Stomach (tissue), 19 donors: ENCODE data around the gene HEXD. TPM values are rescaled to one million over a fixed set of nuclear protein-coding genes. Genes with fewer than 3 reads are reported as not detected.
A peak's percentile ranks its signal among the peaks of the same experiment; 100 is the strongest.

Source experiments
- DNase-seq, 2 donors: peaks; one replicate each; pipeline versions ENCODE4 v3.0.0 to v3.0.0-alpha.2; 2013 to 2019
- H3K27ac ChIP-seq, 5 donors: fragments of 200-600 bp in 4 of 5; sonication (generic) in 4 of 5; one replicate each; pipeline ENCODE4 v1.5.1; 2013 to 2019; ENCODE audit warnings: mild to moderate bottlenecking in 1 of 5, moderate library complexity in 1 of 5
- H3K27me3 ChIP-seq, 3 donors: fragments of 200-600 bp; sonication (generic); one replicate each; pipeline ENCODE4 v1.5.1; 2017 to 2019; ENCODE audit warnings: mixed run types in 1 of 3
- H3K36me3 ChIP-seq, 4 donors: fragments of 200-600 bp; sonication (generic); 1 replicate in 3 of 4; 2 replicates in 1 of 4; pipeline ENCODE4 v1.5.1; 2016 to 2019
- H3K4me1 ChIP-seq, 4 donors: fragments of 200-600 bp; sonication (generic); one replicate each; pipeline ENCODE4 v1.5.1; 2016 to 2019
- H3K4me3 ChIP-seq, 4 donors: fragments of 200-600 bp; sonication (generic) in 3 of 4; one replicate each; pipeline ENCODE4 v1.5.1; 2016 to 2019; ENCODE audit warnings: mild to moderate bottlenecking in 1 of 4
- H3K9me3 ChIP-seq, 4 donors: fragments of 200-600 bp; sonication (generic); one replicate each; pipeline ENCODE4 v1.5.1; 2016 to 2019
- EP300 ChIP-seq: sonication (generic); formaldehyde crosslinking; IDR thresholded peaks from one replicate; pipeline ENCODE4 v1.6.1; 2017; ENCODE audit warnings: antibody characterized with exemption
- POLR2A ChIP-seq, 4 donors: fragments of 450-650 bp; IDR thresholded peaks; one replicate each; pipeline ENCODE4 v1.6.1; 2016; ENCODE audit warnings: antibody characterized with exemption in 4 of 4, control low read depth in 2 of 4, mild to moderate bottlenecking in 1 of 4, moderate library complexity in 1 of 4
- POLR2AphosphoS5 ChIP-seq, 3 donors: sonication (generic); formaldehyde crosslinking; IDR thresholded peaks; one replicate each; pipeline ENCODE4 v1.6.1; 2016; ENCODE audit warnings: antibody characterized with exemption in 3 of 3
- WGBS, 5 donors: extraction: QIAGEN DNeasy Blood & Tissue Kit in 3 of 5; methylation state at CpG; one replicate each; pipeline versions ENCODE4 v1.1.5 to v1.1.7; 2013 to 2018; 5-methylcytosine and 5-hydroxymethylcytosine counted together
- intact Hi-C: fragments of 100-400 bp; cut with DNase I; formaldehyde crosslinking; loops from one replicate; pipeline ENCODE4 v1.15.1; 2023; ENCODE audit warnings: low total_unique reads
- long read RNA-seq, 10 donors: transcript quantifications; one replicate each; lab custom pipeline, GENCODE V29; 2026
- polyA plus RNA-seq, 3 donors: library from polyadenylated mRNA; stranded (reverse); fragments of 200-250 nt; gene quantifications; one replicate each; pipeline ENCODE4 v1.2.3, GENCODE V29; 2013
- total RNA-seq, 5 donors: library from RNA; depleted of rRNA; stranded (reverse); fragments of >200 nt; gene quantifications; one replicate each; pipeline versions ENCODE4 v1.1.0 to v1.2.3, GENCODE V29; 2014 to 2016
- TF ChIP-seq, protein P1 (sequence below), 7 experiments: fragments of 450-650 bp in 4 of 7; fragments of 200-600 bp in 3 of 7; sonication (generic) in 3 of 7; IDR thresholded peaks; one replicate each; pipeline ENCODE4 v1.5.1; 2016 to 2019; ENCODE audit warnings: antibody characterized with exemption in 7 of 7, control low read depth in 2 of 7, mild to moderate bottlenecking in 1 of 7
- donor health status: healthy with polysubstance abuse.
- donor health status: Bipolar disorder and iron deficiency.
- donor health status: healthy.

The HEXD gene
- total RNA-seq: 100 to 1,000 TPM in 4 of 5 donors, 10 to 100 TPM in 1; 13.8 to 212 (median 124) TPM
- polyA plus RNA-seq: 100 to 1,000 TPM in 1 of 3 donors, 10 to 100 TPM in 2; 51.9 to 103 (median 93.4) TPM
- long read RNA-seq, donor 1: 0 reads
- long read RNA-seq, donor 2, partial matches to known transcripts: 0 of 9 reads
- long read RNA-seq, donor 2, other reads (novel, unspliced or antisense): 7 of 9 reads
- long read RNA-seq, donor 3, partial matches to known transcripts: 0 of 11 reads
- long read RNA-seq, donor 3, other reads (novel, unspliced or antisense): 6 of 11 reads
- long read RNA-seq, donor 4: 0 reads
- long read RNA-seq, donor 5, partial matches to known transcripts: 0 of 1 reads
- long read RNA-seq, donor 5, other reads (novel, unspliced or antisense): 0 of 1 reads
- long read RNA-seq, donor 6, partial matches to known transcripts: 0 of 21 reads
- long read RNA-seq, donor 6, other reads (novel, unspliced or antisense): 16 of 21 reads
- long read RNA-seq, donor 7, partial matches to known transcripts: 0 of 12 reads
- long read RNA-seq, donor 7, other reads (novel, unspliced or antisense): 9 of 12 reads
- long read RNA-seq, donor 8, partial matches to known transcripts: 0 of 1 reads
- long read RNA-seq, donor 8, other reads (novel, unspliced or antisense): 0 of 1 reads
- long read RNA-seq, donor 9, partial matches to known transcripts: 0 of 2 reads
- long read RNA-seq, donor 9, other reads (novel, unspliced or antisense): 0 of 2 reads
- long read RNA-seq, donor 10, partial matches to known transcripts: 0 of 2 reads
- long read RNA-seq, donor 10, other reads (novel, unspliced or antisense): 0 of 2 reads

DNA sequence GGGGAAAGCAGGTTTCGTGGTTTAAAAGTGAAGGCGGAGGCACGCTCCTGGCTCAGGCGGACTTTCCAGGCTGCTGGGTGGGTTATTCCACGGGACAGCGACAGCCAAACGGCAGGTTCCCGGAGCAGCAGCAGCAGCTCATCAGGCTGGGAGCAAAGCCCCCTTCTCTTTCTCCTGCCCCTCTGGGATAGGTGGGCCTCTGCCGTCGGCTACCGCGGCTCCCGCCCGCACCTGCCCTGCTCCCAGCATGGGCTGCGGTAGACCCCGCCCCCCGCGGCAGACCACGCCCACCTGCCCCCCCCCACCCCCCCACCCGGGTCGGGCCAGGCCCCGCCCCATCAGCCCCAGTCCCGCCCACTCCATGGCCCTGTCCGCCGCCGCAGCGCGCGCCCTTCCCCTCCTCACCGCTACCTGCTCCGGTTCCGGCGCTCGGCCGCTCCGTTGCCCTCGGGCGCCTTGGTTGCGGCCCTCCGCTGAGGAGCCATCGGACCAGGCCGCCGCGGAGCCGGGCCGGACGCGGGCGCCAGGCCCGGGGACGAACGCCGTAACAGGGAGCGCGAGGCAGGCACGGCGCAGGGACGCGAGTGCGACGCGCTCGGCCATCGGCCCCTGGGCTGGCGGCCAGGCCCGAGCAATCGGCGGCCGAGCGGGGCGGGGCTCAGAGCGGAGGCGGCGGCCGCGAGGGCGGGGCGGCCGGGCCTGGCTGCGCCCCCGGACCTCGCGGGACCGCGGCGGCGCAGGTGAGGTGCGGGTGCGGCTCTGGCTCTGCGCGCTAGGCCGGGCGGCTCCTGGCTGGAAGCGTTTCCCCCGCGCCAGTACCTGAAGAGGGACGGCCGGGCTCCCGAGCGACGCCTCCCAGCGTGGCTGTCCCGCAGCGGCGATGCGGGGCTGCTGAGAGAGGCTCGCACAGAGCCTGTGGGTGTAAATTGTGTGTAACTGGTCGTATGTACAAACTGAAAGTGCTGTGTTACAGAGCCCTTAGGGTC, at the start of gene HEXD, which contains the start of gene OGFOD3:
HEXD (plus strand) TSS at position 347 of the 986 bp plus-strand sequence. CDS start 1,453 bp downstream, outside the sequence.
OGFOD3 (minus strand) TSS at position 586 of the 986 bp plus-strand sequence; CDS start at position 485, 101 bp downstream.
- Histone ChIP-seq H3K36me3 (peaks cover 10 to 39% (median 22%) of the 10 kb centered on the region in 4 donors), H3K4me3 (peak within 1 kb of the TSS; percentile 74 to 92 (median 80)), H3K4me1 (peaks cover 6 to 37% (median 27%) of the 10 kb centered on the region in 4 donors), H3K27ac (peak within 1 kb of the TSS; percentile 92 to 100 (median 93)), H3K27me3 (no peaks in the 10 kb centered on the region), H3K9me3 (peaks cover 0 to 7% (median 3%) of the 10 kb centered on the region in 4 donors)
- intact Hi-C loops: no loop called here
- WGBS, 5 donors: 1 to 3% (median 1%) methylated on average over 13 to 107 of the region's 108 CpGs
- DNase-seq: peak; percentile 90 to 96
- TF ChIP-seq POLR2A (IDR thresholded peaks at IDR 0.05) (no peak), POLR2AphosphoS5 (IDR thresholded peaks at IDR 0.05) (peak in 2 of 3 donors; percentile 21 to 65)

- Histone ChIP-seq H3K4me1 (peaks cover 20 to 34% (median 30%) of the 10 kb centered on the region in 4 donors), H3K27me3 (peaks cover 12 to 66% (median 35%) of the 10 kb centered on the region in 3 donors), H3K9me3 (no peaks in the 10 kb centered on the region), H3K4me3 (no peak overlapping the region), H3K36me3 (no peaks in the 10 kb centered on the region), H3K27ac (no peak overlapping the region)
- WGBS, 5 donors: 88 to 97% (median 95%) methylated on average over 6 to 7 of the region's 7 CpGs
- DNase-seq: no peak
- intact Hi-C loops: no loop called here
- TF ChIP-seq POLR2AphosphoS5 (IDR thresholded peaks at IDR 0.05) (no peak), POLR2A (IDR thresholded peaks at IDR 0.05) (no peak)
- TF ChIP-seq, protein P1, sequence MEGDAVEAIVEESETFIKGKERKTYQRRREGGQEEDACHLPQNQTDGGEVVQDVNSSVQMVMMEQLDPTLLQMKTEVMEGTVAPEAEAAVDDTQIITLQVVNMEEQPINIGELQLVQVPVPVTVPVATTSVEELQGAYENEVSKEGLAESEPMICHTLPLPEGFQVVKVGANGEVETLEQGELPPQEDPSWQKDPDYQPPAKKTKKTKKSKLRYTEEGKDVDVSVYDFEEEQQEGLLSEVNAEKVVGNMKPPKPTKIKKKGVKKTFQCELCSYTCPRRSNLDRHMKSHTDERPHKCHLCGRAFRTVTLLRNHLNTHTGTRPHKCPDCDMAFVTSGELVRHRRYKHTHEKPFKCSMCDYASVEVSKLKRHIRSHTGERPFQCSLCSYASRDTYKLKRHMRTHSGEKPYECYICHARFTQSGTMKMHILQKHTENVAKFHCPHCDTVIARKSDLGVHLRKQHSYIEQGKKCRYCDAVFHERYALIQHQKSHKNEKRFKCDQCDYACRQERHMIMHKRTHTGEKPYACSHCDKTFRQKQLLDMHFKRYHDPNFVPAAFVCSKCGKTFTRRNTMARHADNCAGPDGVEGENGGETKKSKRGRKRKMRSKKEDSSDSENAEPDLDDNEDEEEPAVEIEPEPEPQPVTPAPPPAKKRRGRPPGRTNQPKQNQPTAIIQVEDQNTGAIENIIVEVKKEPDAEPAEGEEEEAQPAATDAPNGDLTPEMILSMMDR (IDR thresholded peaks at IDR 0.05): no peak
Measured at GRCh38 chr17:82369211-82369610, 48.9 kb upstream of the HEXD start.

DNA sequence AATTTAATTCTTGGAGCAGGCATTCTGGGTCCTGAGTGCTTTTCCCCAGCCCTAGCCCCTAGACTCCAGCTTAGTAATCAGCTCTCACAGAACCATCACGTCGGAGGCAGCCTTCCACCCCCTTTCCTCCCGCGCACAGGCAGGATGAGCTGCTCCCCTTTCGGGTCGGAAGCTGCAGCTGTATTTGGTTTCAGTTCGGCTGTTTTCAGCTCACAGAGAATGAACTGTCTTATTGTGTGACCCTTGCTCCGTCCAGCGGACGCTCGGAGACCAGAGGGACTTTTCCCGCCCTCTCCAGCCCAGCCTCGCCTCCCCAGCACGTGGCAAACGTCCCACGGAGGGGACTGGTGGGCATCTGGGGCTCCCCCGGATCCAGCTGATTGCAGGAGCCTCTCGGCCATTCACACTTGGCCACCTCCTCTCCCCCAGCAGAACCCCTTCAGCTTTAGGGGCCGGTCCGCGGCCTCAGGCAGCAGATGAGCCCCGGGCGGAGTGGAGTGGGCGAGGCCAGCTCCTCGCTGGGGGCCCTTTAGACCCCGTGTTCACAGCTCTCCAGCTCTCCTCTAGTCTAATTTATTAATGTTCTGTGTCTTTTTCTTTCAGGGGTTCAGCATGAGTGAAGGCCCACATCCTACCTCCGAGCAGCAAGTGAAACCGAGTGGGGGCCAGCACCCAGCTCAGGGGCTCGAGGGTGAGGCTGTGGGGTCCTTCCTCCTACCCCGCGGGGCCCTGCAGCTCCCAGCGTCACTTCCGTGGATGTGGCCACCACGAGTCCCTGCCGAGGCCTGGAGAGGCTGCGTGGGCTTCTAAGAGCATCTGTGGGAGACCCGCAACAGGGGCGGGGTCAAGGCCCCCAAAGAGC, 47.4 kb upstream of the HEXD start:
- H3K27me3 ChIP-seq: peaks cover 17 to 81% (median 49%) of the 10 kb centered on the region in 3 donors
- WGBS, 5 donors: 26 to 51% (median 34%) methylated on average over 25 to 38 of the region's 38 CpGs
- DNase-seq: no peak

More for the DNA sequence above, 47.4 kb upstream of the HEXD start:
- intact Hi-C loops: no loop called here
- Histone ChIP-seq H3K4me1 (peaks cover 20 to 45% (median 34%) of the 10 kb centered on the region in 4 donors), H3K27ac (no peak overlapping the region), H3K36me3 (no peaks in the 10 kb centered on the region), H3K9me3 (no peaks in the 10 kb centered on the region), H3K4me3 (peak overlapping the region; percentile 2 to 40 (median 28))
- TF ChIP-seq, protein P1 (IDR thresholded peaks at IDR 0.05): no peak
- TF ChIP-seq POLR2A (IDR thresholded peaks at IDR 0.05) (no peak), POLR2AphosphoS5 (IDR thresholded peaks at IDR 0.05) (no peak), EP300 (no peak)
